Esophagus squamous epithelium (tissue), 5 donors: ENCODE results near the gene E2F2. TPM values are rescaled to one million over a fixed set of nuclear protein-coding genes. Genes with fewer than 3 reads are reported as not detected.
A peak's percentile ranks its signal among the peaks of the same experiment; 100 is the strongest.

Experiments used
- DNase-seq: peaks from one replicate; lab custom pipeline; 2025; lab: John Stamatoyannopoulos, UW
- H3K27ac ChIP-seq, 4 donors: fragments of 200-600 bp; sonication (generic); one replicate each; pipeline ENCODE4 v1.5.1; 2016 to 2019; ENCODE audit warnings: mild to moderate bottlenecking in 1 of 4
- H3K27me3 ChIP-seq, 4 donors: fragments of 200-600 bp; sonication (generic); 1 replicate in 3 of 4; 2 replicates in 1 of 4; pipeline versions ENCODE4 v1.5.1 to v1.6.0; 2017 to 2021; ENCODE audit warnings: antibody characterized with exemption in 1 of 4
- H3K36me3 ChIP-seq, 3 donors: fragments of 200-600 bp; sonication (generic); one replicate each; pipeline ENCODE4 v1.5.1; 2016 to 2019
- H3K4me1 ChIP-seq, 3 donors: fragments of 200-600 bp; sonication (generic); one replicate each; pipeline ENCODE4 v1.5.1; 2017 to 2019
- H3K4me3 ChIP-seq, 4 donors: fragments of 200-600 bp; sonication (generic); 1 replicate in 3 of 4; 2 replicates in 1 of 4; pipeline ENCODE4 v1.5.1; 2016 to 2019; ENCODE audit warnings: mild to moderate bottlenecking in 2 of 4, moderate library complexity in 1 of 4
- H3K9me3 ChIP-seq, 3 donors: fragments of 200-600 bp; sonication (generic); one replicate each; pipeline ENCODE4 v1.5.1; 2016 to 2019
- POLR2A ChIP-seq, 4 donors: fragments of 450-650 bp; IDR thresholded peaks; one replicate each; pipeline ENCODE4 v1.6.1; 2017; ENCODE audit warnings: antibody characterized with exemption in 4 of 4, mild to moderate bottlenecking in 4 of 4, moderate library complexity in 3 of 4
- WGBS, 2 donors: methylation state at CpG; one replicate each; pipeline ENCODE4 v1.1.5; 2018; 5-methylcytosine and 5-hydroxymethylcytosine counted together
- intact Hi-C: fragments of 100-400 bp; cut with DNase I; formaldehyde crosslinking; loops from one replicate; pipeline ENCODE4 v1.15.0; 2022
- total RNA-seq, 4 donors: library from RNA; depleted of rRNA; stranded (reverse); fragments of >200 nt; gene quantifications; one replicate each; pipeline ENCODE4 v1.1.0, GENCODE V29; 2016
- TF ChIP-seq, protein P1 (sequence below), 6 experiments: fragments of 450-650 bp in 4 of 6; fragments of 200-600 bp in 2 of 6; sonication (generic) in 2 of 6; IDR thresholded peaks; one replicate each; pipeline ENCODE4 v1.5.1; 2016 to 2019; ENCODE audit warnings: antibody characterized with exemption in 6 of 6, mild to moderate bottlenecking in 4 of 6, moderate library complexity in 4 of 6
- donor health status: DM: yes; HTN: yes; CAD: no.

E2F2 gene
- total RNA-seq, 4 donors from 2014 or later = 10.1 to 16.9 (median 11.8) TPM

DNA sequence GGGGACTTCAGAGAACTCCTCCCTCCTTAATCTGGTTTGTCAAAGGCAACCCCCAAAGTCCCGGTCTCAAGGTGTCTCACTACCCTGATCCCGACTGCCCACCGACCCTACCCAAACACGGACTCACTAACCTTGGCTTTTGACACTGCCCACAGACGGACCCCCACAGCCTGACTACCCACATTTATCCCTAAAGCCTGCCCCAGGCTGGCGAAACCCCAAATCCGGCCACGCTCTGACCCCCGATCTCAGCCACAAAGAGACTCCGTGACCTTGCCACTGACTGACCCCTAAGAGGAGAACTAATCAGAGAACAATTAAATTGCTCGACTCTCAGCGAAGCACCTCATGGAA is 23.1 kb upstream of the E2F2 start:
- H3K27ac ChIP-seq = peak overlapping the region; percentile 88 to 93 (median 90)
- no peaks in the 10 kb centered on the region for H3K27me3 ChIP-seq
- intact Hi-C loops = no loop called here
- TF ChIP-seq POLR2A (IDR thresholded peaks at IDR 0.05) = no peak
- TF ChIP-seq, protein P1, sequence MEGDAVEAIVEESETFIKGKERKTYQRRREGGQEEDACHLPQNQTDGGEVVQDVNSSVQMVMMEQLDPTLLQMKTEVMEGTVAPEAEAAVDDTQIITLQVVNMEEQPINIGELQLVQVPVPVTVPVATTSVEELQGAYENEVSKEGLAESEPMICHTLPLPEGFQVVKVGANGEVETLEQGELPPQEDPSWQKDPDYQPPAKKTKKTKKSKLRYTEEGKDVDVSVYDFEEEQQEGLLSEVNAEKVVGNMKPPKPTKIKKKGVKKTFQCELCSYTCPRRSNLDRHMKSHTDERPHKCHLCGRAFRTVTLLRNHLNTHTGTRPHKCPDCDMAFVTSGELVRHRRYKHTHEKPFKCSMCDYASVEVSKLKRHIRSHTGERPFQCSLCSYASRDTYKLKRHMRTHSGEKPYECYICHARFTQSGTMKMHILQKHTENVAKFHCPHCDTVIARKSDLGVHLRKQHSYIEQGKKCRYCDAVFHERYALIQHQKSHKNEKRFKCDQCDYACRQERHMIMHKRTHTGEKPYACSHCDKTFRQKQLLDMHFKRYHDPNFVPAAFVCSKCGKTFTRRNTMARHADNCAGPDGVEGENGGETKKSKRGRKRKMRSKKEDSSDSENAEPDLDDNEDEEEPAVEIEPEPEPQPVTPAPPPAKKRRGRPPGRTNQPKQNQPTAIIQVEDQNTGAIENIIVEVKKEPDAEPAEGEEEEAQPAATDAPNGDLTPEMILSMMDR (IDR thresholded peaks at IDR 0.05) = no peak
- H3K4me1 ChIP-seq = peaks cover 24 to 56% (median 41%) of the 10 kb centered on the region in 3 donors
- 28 to 38% methylated on average over 6 to 11 of the region's 12 CpGs for WGBS, 2 donors
- DNase-seq = no peak
- H3K36me3 ChIP-seq = no peaks in the 10 kb centered on the region
- H3K4me3 ChIP-seq = peak overlapping the region; percentile 42 to 82 (median 74)
- no peaks in the 10 kb centered on the region for H3K9me3 ChIP-seq

GRCh38 chr1:23553231-23554126 is 22.4 kb upstream of the E2F2 start:
- intact Hi-C loops = no loop called here
- Histone ChIP-seq H3K27me3 (no peaks in the 10 kb centered on the region), H3K27ac (peak overlapping the region; percentile 88 to 93 (median 90)), H3K4me1 (peaks cover 24 to 56% (median 40%) of the 10 kb centered on the region in 3 donors), H3K36me3 (no peaks in the 10 kb centered on the region), H3K9me3 (no peaks in the 10 kb centered on the region), H3K4me3 (peak overlapping the region in 2 of 4 donors; percentile 72 to 82)
- WGBS, 2 donors = 64 to 81% methylated on average over 10 to 14 of the region's 21 CpGs
- no peak for DNase-seq
- TF ChIP-seq, protein P1 (IDR thresholded peaks at IDR 0.05) = no peak
- TF ChIP-seq POLR2A (IDR thresholded peaks at IDR 0.05) = no peak

DNA sequence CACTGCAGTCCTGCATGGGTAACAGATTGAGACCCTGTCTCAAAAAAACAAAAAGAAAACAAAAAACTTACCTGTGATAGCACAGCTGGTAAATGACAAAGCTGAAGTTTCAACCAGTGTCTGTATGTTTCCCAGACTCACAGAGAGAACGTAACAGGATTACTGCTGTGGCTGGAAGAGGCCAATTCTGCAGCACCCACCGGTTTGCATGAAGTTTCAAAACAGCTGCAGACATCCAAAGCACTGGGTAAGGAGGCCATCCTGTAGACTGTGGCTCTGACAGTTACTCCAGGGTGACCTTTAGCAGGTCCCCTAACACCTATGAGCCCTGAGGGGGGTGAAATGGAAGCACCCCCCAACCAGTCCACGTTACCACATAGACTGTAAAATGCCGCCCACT is 20.8 kb upstream of the E2F2 start:
- no peak overlapping the region for H3K27ac ChIP-seq
- peaks cover 14 to 42% (median 24%) of the 10 kb centered on the region in 3 donors for H3K4me1 ChIP-seq
- H3K4me3 ChIP-seq = no peak overlapping the region
- no peak for TF ChIP-seq POLR2A (IDR thresholded peaks at IDR 0.05)
- TF ChIP-seq, protein P1 (IDR thresholded peaks at IDR 0.05) = no peak
- no peak for DNase-seq
- no peaks in the 10 kb centered on the region for H3K27me3 ChIP-seq
- intact Hi-C loops = no loop called here
- H3K36me3 ChIP-seq = no peaks in the 10 kb centered on the region
- H3K9me3 ChIP-seq = no peaks in the 10 kb centered on the region
- 80 to 82% methylated on average over 3 to 4 of the region's 4 CpGs for WGBS, 2 donors

GRCh38 chr1:23548704-23549143 is 17.7 kb upstream of the E2F2 start:
- 17 to 45% methylated on average over 3 to 8 of the region's 9 CpGs for WGBS, 2 donors
- Histone ChIP-seq H3K4me1 (peaks cover 0 to 24% (median 4%) of the 10 kb centered on the region in 3 donors), H3K36me3 (no peaks in the 10 kb centered on the region), H3K27ac (peak overlapping the region in 1 of 4 donors; percentile 28), H3K27me3 (no peaks in the 10 kb centered on the region), H3K4me3 (no peak overlapping the region), H3K9me3 (no peaks in the 10 kb centered on the region)
- intact Hi-C loops = no loop called here
- DNase-seq = no peak
- no peak for TF ChIP-seq POLR2A (IDR thresholded peaks at IDR 0.05)
- TF ChIP-seq, protein P1 (IDR thresholded peaks at IDR 0.05) = no peak

GRCh38 chr1:23546897-23547584 is 16.0 kb upstream of the E2F2 start:
- Histone ChIP-seq H3K9me3 (no peaks in the 10 kb centered on the region), H3K27me3 (no peaks in the 10 kb centered on the region), H3K4me1 (peaks cover 0 to 19% (median 4%) of the 10 kb centered on the region in 3 donors), H3K27ac (no peak overlapping the region), H3K36me3 (no peaks in the 10 kb centered on the region), H3K4me3 (no peak overlapping the region)
- TF ChIP-seq, protein P1 (IDR thresholded peaks at IDR 0.05) = no peak
- TF ChIP-seq POLR2A (IDR thresholded peaks at IDR 0.05) = no peak
- 89 to 91% methylated on average over 8 of the region's 8 CpGs for WGBS, 2 donors
- intact Hi-C loops = no loop called here
- DNase-seq = no peak
